Stimulated activated CD8-positive, alpha-beta memory T cell treated with anti-CD3 and anti-CD28 coated beads, Interleukin-12 subunit alpha, Interleukin-12 subunit beta, amount 100 ng/mL, for 1 hour (primary cell): ENCODE data around the gene PGRMC1.
A peak's percentile ranks its signal among the peaks of the same experiment; 100 is the strongest.
"Not testable (repeated sequence)": the region's sequence is repeated elsewhere in the genome, so short reads cannot be mapped to it uniquely, and the experiment has no call there.

Experiments
- DNase-seq: peaks from one replicate; pipeline ENCODE4 v3.0.0-alpha.2; 2020; ENCODE audit warnings: low read depth

PGRMC1 gene

DNA sequence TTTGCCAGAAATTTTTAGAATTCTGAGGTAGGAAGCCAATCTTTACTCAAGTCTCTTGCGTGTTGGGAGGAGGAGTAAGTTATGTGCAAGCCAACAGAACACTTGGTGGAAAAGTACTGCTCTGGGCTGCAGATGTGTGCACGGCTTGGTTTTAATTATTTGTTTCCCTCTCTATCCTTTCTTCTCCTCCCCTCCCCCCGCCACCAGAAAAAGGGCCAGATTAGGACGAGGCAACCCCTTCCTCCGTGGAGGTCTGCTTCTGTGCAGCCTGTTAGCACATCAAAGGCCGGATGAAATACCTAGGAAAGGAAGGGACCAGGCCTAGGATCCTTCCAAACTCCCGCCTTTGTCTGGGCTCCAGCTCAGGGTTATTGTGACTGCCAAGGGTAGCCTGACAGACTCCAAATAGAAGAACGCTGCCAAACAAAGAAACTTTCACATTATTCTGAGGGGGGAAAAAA, 1.0 kb upstream of the PGRMC1 start:
- no peak for DNase-seq

GRCh38 chrX:119236623-119237561, 807 bp downstream of the PGRMC1 start:
- no peak for DNase-seq

DNA sequence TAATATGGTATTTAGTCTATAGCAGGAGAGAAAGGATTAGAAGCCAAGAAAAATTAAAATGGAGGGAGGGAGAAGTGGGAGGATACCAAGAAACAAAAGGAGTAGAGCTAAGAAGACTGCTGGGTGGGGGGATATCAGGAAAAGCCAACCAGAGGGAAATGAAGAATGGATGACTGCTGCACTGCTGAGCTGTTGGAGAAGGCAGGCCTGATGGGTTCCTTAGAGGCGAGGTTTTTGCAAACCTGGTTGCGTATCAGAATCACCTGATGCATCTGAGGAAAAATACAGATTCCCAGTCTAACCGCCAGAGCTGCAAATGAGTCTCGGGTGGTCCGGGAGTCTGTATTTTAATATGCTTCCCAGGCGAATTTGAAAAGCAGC, 1.5 kb downstream of the PGRMC1 start:
- no peak for DNase-seq

DNA sequence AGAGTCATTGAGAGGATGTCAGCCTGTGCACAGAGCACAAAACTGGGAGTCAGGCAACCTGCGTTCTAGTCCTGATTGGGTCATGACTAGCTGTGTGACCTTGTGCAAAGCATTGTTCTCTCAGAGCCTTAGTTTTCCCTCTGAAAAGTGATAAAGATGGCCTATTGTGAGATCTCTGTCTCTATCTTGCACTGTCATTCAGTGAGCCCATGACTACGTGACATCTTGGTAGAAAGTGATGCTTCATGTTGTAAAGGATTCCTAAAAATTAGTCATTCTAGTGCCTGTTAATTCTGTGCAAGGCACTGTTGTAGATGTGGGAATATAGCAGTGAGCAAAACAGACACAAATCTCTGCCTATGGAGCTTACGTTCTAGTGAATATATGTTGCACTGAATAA, 2.5 kb downstream of the PGRMC1 start:
- no peak for DNase-seq

- no peak for DNase-seq
Measured at GRCh38 chrX:119240356-119240755, 4.3 kb downstream of the PGRMC1 start.

GRCh38 chrX:119247702-119248101, 11.6 kb downstream of the PGRMC1 start:
- DNase-seq = no peak

DNA sequence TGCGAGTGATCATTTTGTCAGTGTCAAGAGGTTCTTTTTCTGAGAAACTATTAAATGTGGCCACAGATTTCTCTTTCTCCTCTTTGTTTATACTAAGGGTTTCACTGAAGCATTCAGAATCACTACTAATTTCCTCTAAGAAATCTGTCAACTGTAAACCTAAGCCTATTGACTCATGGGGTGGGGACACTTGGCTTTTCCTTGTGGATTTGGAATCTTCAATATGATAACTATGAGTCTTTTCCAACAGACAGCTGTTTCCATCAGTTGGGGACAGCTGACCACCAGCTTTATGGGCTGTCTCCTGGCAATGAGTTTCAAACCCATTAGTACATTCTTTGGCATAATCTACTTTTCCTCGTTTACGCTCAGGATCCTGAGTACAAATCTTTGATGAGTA, 13.8 kb downstream of the PGRMC1 start:
- no peak for DNase-seq

- no peak for DNase-seq
Measured at GRCh38 chrX:119251386-119251785, 15.3 kb downstream of the PGRMC1 start.

GRCh38 chrX:119252716-119253115, 16.6 kb downstream of the PGRMC1 start:
- no peak for DNase-seq

DNA sequence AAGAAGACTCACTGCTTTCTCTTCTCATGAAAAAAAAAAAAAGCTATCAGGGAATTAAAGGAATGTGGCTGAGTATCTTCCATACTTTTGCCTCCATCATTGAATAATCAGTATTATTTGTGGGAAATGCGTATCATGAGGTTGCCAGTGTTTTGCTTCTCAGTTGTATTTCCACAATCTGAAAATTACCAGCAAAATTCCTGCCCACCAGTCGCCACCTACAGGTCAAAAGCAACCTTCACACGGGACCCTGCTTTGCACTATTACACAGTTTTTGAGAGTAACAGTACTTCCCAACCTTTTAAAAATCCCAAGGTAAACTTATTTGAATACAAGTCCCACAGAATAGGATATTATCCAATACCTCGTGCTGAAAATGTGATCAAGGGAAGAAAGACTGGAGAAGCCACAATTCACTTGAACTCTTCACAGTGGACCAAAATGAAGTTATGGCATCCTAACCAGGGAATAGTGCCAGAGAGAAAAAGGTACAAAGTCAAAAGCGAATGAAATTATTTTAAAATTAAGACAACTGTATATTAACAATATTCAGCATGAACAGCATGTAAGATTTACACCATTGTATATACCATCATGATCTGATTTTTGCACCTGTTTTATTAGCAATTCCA, 30.4 kb downstream of the PGRMC1 start:
- DNase-seq = peak; percentile 2

GRCh38 chrX:119267115-119267514, 31.0 kb downstream of the PGRMC1 start:
- not testable (repeated sequence) for DNase-seq

DNA sequence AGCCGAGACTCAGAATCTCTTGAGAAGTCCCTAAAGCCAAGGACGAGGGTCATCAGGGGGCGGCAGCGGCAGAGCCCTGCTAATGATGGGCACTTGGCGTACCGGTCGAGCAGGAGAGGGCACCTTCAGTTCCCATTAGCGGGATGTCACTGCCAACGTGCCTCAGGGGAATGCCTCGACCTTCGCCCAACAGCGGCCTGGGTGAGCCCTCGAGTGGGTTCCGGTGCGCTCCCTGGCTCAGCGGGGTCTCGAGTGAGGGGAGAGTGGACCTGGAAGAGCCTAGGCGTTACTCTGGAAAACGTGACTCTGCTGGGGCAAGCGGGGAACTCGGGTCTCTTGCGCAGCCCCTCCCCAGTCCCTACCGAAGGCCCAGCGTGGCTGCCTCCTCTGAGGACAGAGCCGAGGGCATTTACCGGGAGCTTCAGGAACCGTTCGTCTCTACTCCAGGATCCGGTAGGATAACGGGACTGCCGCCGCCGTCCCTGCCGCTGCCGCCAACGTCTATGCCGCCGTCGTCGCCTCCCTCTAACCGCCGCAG, 36.9 kb downstream of the PGRMC1 start:
- DNase-seq = no peak

- DNase-seq = no peak
Measured at GRCh38 chrX:119273420-119274192, 37.5 kb downstream of the PGRMC1 start.

GRCh38 chrX:119282347-119282746, 46.3 kb downstream of the PGRMC1 start:
- not testable (repeated sequence) for DNase-seq

GRCh38 chrX:119288890-119289393, 52.9 kb downstream of the PGRMC1 start:
- no peak for DNase-seq

- no peak for DNase-seq
Measured at GRCh38 chrX:119290476-119290875, 54.4 kb downstream of the PGRMC1 start.

GRCh38 chrX:119291246-119291645, 55.2 kb downstream of the PGRMC1 start:
- DNase-seq = not testable (repeated sequence)

- DNase-seq = no peak
Measured at GRCh38 chrX:119292445-119292844, 56.4 kb downstream of the PGRMC1 start.
